GM18868 (cell line): Measurements from ENCODE around the gene PAPSS2.
"Not testable (repeated sequence)": the region's sequence is repeated elsewhere in the genome, so short reads cannot be mapped to it uniquely, and the experiment has no call there.

Experiments used
- ATAC-seq: cut with Tn5 transposase; IDR thresholded peaks from one replicate; pipeline ENCODE4 v1.9.1; 2021; ENCODE audit warnings: mild to moderate bottlenecking, moderate library complexity; ENCODE audit not compliant: unreplicated experiment

The PAPSS2 gene

GRCh38 chr10:87742992-87743610 is 83.4 kb downstream of the PAPSS2 start:
- ATAC-seq, result not testable (repeated sequence)

GRCh38 chr10:87744606-87745005 is 84.9 kb downstream of the PAPSS2 start:
- no peak for ATAC-seq

GRCh38 chr10:87746911-87747310 is 87.2 kb downstream of the PAPSS2 start:
- ATAC-seq, result no peak

DNA sequence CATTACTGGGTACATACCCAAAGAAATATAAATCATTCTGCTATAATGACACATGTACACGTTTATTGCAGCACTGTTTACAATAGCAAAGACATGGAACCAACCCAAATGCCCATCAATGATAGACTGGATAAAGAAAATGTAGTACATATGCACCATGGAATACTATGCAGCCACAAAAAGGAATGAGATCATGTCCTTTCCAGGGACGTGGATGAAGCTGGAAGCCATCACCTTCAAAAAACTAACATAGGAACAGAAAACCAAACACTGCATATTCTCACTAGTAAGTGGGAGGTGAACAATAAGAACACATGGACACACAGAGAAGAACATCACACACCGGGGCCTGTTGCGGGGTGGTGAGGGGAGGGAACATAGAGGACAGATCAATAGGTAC is 88.6 kb downstream of the PAPSS2 start:
- ATAC-seq, result not testable (repeated sequence)

DNA sequence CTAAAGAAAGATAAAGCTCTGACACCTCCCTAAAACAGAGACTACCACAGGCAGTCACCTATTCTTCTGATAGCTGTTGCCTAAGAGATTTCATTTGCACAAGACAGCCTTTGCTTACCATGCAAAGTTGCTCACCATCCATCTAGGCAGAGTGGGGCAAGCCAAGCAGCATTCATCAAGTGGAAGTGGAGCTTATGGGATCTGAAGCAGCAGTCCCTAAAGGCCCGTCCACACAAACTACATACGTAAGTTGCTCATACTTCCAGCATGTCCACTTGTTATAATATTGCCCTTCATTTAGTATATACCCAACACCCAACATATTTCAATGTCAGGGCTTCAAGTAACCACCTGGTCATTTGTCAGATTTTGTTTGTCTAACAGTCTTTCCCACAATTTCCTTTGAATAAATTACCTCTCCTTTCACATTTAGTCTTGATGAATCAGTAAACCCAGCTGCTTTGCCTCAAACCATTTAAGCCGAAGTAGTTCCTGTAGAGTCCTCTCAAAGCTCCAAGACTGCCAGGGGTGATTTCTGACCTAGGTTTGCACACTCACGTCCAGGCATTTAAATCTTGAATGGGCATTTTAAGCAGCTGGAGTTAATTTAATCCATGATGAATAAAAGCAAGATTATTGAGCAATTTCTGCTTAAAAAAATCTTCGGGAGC is 90.5 kb downstream of the PAPSS2 start:
- ATAC-seq, result no peak

DNA sequence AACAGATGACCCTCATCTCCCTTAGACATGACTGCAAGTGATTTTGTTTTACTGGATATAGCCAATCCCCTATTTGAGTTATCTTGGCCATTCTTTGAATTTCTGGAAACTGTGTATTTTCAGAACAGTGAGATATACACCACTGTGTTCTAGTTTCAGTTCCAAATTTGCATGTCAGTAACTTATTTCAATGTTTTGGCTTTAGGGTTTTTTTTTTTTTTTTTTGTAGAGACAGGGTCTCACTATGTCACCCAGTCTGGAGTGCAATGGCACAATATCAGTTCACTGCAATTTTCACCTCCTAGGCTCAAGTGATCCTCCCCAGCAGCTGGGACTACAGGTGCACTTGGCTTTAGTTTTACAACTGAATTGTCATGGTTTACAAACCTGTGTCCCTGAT is 91.1 kb downstream of the PAPSS2 start:
- no peak for ATAC-seq

- ATAC-seq, result no peak
Measured at GRCh38 chr10:87751274-87751673, 91.6 kb downstream of the PAPSS2 start.

- ATAC-seq, result no peak
Measured at GRCh38 chr10:87752566-87752965, 92.9 kb downstream of the PAPSS2 start.

GRCh38 chr10:87753995-87754866 is 94.6 kb downstream of the PAPSS2 start:
- no peak for ATAC-seq

GRCh38 chr10:87757685-87758084 is 98.0 kb downstream of the PAPSS2 start:
- ATAC-seq, result no peak

GRCh38 chr10:87759551-87759950 is 99.9 kb downstream of the PAPSS2 start:
- ATAC-seq, result no peak

DNA sequence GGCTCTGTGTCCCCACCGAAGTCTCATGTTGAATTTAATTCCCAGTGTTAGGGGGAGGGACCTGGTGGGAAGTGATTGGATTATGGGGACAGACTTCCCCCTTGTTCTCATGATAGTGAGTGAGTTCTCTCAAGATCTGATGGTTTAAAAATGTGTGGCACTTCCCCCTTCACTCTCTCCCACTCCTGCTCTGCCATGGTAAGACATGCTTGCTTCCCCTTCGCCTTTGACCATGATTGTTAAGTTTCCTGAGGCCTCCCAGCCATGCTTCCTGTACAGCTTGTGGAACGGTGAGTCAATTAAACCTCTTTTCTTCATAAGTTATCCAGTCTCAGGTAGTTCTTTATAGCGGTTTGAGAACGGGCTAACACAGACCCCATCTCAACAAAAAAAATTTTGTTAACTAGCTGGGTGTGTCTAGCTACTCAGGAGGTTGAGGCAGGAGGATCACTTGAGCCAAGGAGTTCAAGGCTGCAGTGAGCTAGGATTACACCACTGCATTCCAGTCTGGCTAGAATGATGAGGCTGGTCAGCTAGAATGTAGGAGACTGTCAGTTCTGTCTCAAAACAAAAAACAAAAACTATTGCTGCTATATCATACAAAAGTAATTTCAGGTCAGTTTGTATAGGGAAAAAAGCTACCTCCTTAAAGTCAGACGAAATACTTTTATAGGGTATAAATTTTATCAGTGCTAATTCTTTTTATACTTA is 100.7 kb downstream of the PAPSS2 start:
- ATAC-seq, result no peak

- ATAC-seq, result no peak
Measured at GRCh38 chr10:87761153-87761552, 101.5 kb downstream of the PAPSS2 start.

- ATAC-seq, result no peak
Measured at GRCh38 chr10:87761892-87762291, 102.2 kb downstream of the PAPSS2 start.

- no peak for ATAC-seq
Measured at GRCh38 chr10:87763086-87763861, 103.6 kb downstream of the PAPSS2 start.

- no peak for ATAC-seq
Measured at GRCh38 chr10:87764072-87764934, 104.6 kb downstream of the PAPSS2 start.

DNA sequence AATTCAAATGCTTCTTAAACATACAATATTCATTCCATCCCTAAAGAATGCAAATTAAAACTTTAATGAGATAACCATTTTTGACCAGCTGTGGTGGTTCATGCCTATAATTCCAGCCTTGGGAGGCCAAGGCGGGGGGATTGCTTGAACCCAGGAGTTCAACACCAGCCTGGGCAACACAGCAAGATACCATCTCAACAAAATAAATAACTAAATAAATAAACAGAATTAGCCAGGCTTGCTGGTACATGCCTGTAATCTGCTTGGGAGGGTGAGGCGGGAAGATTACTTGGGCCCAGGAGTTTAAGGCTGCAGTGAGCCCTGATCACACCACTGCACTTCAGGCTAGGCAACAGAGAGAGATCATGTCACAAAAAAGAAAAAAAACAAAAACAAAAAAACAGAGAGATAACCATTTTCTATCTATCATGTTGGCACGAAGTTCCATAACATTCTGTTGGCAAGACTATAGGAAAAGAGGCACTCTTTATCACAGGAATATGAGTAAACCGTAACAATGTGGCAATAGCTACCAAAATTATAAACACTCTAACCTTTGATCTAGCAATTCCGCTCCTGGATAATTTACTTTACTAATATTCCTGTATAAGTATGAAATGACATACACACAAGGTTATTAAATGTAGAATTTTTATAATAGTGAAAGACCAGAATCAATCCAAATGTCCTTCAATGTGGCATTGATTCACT is 106.1 kb downstream of the PAPSS2 start:
- ATAC-seq, result no peak

DNA sequence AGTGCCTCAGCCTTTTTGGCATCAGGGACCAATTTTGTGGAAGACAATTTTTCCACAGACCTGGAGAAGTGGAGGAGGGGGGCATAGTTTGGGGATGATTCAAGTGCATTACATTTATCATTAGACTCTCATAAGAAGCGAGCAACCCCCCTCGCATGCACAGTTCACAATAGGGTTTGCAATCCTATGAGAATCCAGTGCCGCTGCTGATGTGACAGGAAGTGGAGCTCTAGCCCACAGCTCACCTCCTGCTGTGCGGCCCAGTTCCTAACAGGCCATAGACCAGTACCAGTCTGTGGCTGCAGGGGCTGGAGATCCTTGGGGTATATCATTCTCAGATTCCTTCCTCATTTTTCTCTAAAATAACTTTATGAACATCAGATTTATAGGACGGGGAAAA is 107.6 kb downstream of the PAPSS2 start:
- no peak for ATAC-seq
